ENCODE results near the gene SHISA8. TPM values are rescaled to one million over a fixed set of nuclear protein-coding genes. Genes with fewer than 3 reads are reported as not detected.

Gene SHISA8
- total and polyA plus RNA-seq, 2 experiments from 2014 or later = not detected

GRCh38 chr22:41946629-41947423 lies 32.0 kb upstream of the SHISA8 start, which contains the start of gene CENPM:
Gene CENPM (minus strand): TSS chr22:41947152. CDS start chr22:41947076, 76 bp downstream.
- Histone ChIP-seq H3K4me3 (peak within 1 kb of the TSS; percentile 50), H3K4me1 (ENCODE audit: low read depth) (peaks cover 4% of the 10 kb centered on the region), H3K36me3 (no peaks in the 10 kb centered on the region), H3K9me3 (ENCODE audit: low read depth) (no peaks in the 10 kb centered on the region), H3K27ac (peak within 1 kb of the TSS; percentile 35), H3K27me3 (no peaks in the 10 kb centered on the region)
- peak; percentile 95 to 97 for DNase-seq (ENCODE audit: low read depth in 1 of 2, low spot score in 1 of 2)
- TF ChIP-seq, protein P1, sequence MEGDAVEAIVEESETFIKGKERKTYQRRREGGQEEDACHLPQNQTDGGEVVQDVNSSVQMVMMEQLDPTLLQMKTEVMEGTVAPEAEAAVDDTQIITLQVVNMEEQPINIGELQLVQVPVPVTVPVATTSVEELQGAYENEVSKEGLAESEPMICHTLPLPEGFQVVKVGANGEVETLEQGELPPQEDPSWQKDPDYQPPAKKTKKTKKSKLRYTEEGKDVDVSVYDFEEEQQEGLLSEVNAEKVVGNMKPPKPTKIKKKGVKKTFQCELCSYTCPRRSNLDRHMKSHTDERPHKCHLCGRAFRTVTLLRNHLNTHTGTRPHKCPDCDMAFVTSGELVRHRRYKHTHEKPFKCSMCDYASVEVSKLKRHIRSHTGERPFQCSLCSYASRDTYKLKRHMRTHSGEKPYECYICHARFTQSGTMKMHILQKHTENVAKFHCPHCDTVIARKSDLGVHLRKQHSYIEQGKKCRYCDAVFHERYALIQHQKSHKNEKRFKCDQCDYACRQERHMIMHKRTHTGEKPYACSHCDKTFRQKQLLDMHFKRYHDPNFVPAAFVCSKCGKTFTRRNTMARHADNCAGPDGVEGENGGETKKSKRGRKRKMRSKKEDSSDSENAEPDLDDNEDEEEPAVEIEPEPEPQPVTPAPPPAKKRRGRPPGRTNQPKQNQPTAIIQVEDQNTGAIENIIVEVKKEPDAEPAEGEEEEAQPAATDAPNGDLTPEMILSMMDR (IDR thresholded peaks at IDR 0.05; ENCODE audit: low read depth, low read length) = no peak

DNA sequence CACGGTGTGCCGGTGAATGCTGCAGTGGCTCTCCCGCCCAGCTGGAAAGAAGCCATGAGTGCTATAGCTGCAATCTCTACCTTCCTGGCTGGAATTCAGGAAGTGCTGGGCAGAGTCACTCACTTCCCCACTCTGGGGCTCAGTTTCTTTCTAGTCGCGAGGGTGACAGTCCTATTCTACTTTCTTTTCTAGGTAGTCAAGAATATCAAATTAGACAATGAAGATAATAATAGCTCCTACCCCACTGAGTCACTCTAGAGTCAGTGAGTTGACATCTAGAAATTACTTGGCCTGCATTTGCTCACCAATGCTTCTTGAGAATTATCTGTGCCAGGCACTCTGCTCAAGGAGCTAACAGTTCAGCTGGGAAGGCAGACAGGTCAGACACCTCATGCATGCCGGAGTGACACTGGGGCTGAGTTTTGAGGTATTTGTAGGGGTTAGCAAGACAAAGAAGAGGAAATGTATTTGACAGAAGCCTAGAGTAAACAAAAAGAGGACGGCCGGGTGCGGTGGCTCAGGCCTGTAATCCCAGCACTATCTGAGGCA lies 28.9 kb upstream of the SHISA8 start:
- Histone ChIP-seq H3K27ac (no peak overlapping the region), H3K36me3 (no peaks in the 10 kb centered on the region), H3K4me3 (no peak overlapping the region), H3K4me1 (ENCODE audit: low read depth) (peaks cover 4% of the 10 kb centered on the region), H3K9me3 (ENCODE audit: low read depth) (no peaks in the 10 kb centered on the region), H3K27me3 (no peaks in the 10 kb centered on the region)
- DNase-seq (ENCODE audit: low read depth in 1 of 2, low spot score in 1 of 2) = no peak
- TF ChIP-seq, protein P1 (IDR thresholded peaks at IDR 0.05; ENCODE audit: low read depth, low read length) = no peak

DNA sequence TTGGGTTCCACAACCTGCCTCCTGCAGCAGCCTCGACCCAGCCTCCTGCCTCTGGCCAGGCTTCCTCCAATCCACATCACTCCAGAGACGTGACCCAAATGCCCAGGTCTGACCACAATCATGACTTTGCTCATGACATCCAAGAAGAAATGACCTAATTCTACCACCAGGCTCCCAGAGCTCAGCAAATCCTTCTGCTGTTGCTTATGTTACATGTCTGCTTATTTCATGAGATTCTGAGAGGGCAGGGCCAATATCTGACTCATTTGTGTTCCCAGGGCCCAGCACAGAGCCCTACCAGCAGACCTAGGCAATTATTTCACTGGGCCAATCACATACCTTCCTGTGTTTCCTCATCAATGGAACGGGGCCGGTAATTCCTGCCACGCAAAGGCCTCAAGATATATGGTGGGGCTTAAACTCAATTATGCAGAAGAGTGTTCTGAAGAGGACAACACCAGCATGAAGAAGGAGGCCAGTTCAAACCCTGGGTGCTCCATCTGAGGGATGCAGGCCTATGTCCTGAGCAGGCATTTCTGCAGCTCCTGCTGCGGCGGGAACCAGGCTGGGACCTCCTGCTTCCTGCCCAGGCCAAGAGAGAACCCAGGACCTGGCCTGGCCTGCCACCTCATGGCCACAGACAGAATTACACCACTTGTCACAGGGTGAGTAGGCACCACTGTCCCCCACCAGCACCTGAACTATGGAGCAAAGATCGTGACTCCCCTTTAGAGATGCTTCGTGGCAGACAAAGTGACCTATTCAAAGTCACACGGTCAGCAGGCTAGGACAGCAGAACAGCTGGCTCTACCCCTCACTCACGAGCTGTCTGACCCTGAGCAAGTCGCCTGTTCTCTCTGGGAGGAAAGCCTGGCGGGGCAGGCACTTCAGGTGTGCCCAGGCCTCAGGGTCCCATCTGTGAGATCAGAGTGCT lies 26.2 kb upstream of the SHISA8 start:
- H3K4me1 ChIP-seq (ENCODE audit: low read depth) = peaks cover 4% of the 10 kb centered on the region
- no peaks in the 10 kb centered on the region for H3K27me3 ChIP-seq
- H3K36me3 ChIP-seq = no peaks in the 10 kb centered on the region
- no peaks in the 10 kb centered on the region for H3K9me3 ChIP-seq (ENCODE audit: low read depth)
- TF ChIP-seq, protein P1 (IDR thresholded peaks at IDR 0.05; ENCODE audit: low read depth, low read length) = peak; percentile 88
- H3K4me3 ChIP-seq = no peak overlapping the region
- DNase-seq (ENCODE audit: low read depth in 1 of 2, low spot score in 1 of 2) = peak; percentile 86
- H3K27ac ChIP-seq = no peak overlapping the region

- Histone ChIP-seq H3K9me3 (ENCODE audit: low read depth) (no peaks in the 10 kb centered on the region), H3K27me3 (no peaks in the 10 kb centered on the region), H3K4me3 (no peak overlapping the region), H3K27ac (no peak overlapping the region), H3K4me1 (ENCODE audit: low read depth) (no peaks in the 10 kb centered on the region), H3K36me3 (no peaks in the 10 kb centered on the region)
- no peak for DNase-seq (ENCODE audit: low read depth in 1 of 2, low spot score in 1 of 2)
- TF ChIP-seq, protein P1 (IDR thresholded peaks at IDR 0.05; ENCODE audit: low read depth, low read length) = no peak
Observed at GRCh38 chr22:41939981-41940831, 25.3 kb upstream of the SHISA8 start.

GRCh38 chr22:41936894-41937169 lies 22.0 kb upstream of the SHISA8 start:
- no peak overlapping the region for H3K4me3 ChIP-seq
- H3K27ac ChIP-seq = no peak overlapping the region
- no peak for DNase-seq (ENCODE audit: low read depth in 1 of 2, low spot score in 1 of 2)
- no peaks in the 10 kb centered on the region for H3K9me3 ChIP-seq (ENCODE audit: low read depth)
- no peaks in the 10 kb centered on the region for H3K27me3 ChIP-seq
- TF ChIP-seq, protein P1 (IDR thresholded peaks at IDR 0.05; ENCODE audit: low read depth, low read length) = no peak
- H3K36me3 ChIP-seq = no peaks in the 10 kb centered on the region
- H3K4me1 ChIP-seq (ENCODE audit: low read depth) = no peaks in the 10 kb centered on the region

All from cardiac muscle cell (in vitro differentiated cells and primary cell).